ENCODE measurements around the gene ING4.

ING4 gene

GRCh38 chr12:6618483-6619225 lies 44.3 kb downstream of the ING4 start:
- 90 to 94% methylated on average over 3 to 5 of the region's 5 CpGs for WGBS, 2 experiments
- H3K27me3 ChIP-seq (ENCODE audit: control insufficient read depth, insufficient read depth, low read length, poor library complexity, severe bottlenecking) = peaks cover 27% of the 10 kb centered on the region
- no peak overlapping the region for H3K4me3 ChIP-seq (ENCODE audit: insufficient read depth, low read depth, low read length)
- H3K36me3 ChIP-seq (ENCODE audit: control insufficient read depth, insufficient read depth, low read length) = no peaks in the 10 kb centered on the region
- no peaks in the 10 kb centered on the region for H3K9me3 ChIP-seq (ENCODE audit: control insufficient read depth, low read length)
- no peaks in the 10 kb centered on the region for H3K4me1 ChIP-seq (ENCODE audit: control insufficient read depth, insufficient read depth, low read length)
- H3K27ac ChIP-seq (ENCODE audit: insufficient read depth, low read depth, low read length, poor library complexity, severe bottlenecking) = no peak overlapping the region

- 84% methylated on average over 3 of the region's 3 CpGs for WGBS, 2 experiments
- H3K4me3 ChIP-seq (ENCODE audit: insufficient read depth, low read depth, low read length) = no peak overlapping the region
- no peak overlapping the region for H3K27ac ChIP-seq (ENCODE audit: insufficient read depth, low read depth, low read length, poor library complexity, severe bottlenecking)
Observed at GRCh38 chr12:6615802-6616201, 47.1 kb downstream of the ING4 start.

GRCh38 chr12:6614513-6615172 lies 48.3 kb downstream of the ING4 start:
- 71 to 72% methylated on average over 7 of the region's 7 CpGs for WGBS, 2 experiments
- H3K27me3 ChIP-seq (ENCODE audit: control insufficient read depth, insufficient read depth, low read length, poor library complexity, severe bottlenecking) = peaks cover 10% of the 10 kb centered on the region
- H3K4me3 ChIP-seq (ENCODE audit: insufficient read depth, low read depth, low read length) = no peak overlapping the region

More at GRCh38 chr12:6615802-6616201, 47.1 kb downstream of the ING4 start:
- Histone ChIP-seq H3K27me3 (ENCODE audit: control insufficient read depth, insufficient read depth, low read length, poor library complexity, severe bottlenecking) (peaks cover 22% of the 10 kb centered on the region), H3K9me3 (ENCODE audit: control insufficient read depth, low read length) (no peaks in the 10 kb centered on the region), H3K36me3 (ENCODE audit: control insufficient read depth, insufficient read depth, low read length) (no peaks in the 10 kb centered on the region), H3K4me1 (ENCODE audit: control insufficient read depth, insufficient read depth, low read length) (peaks cover 27% of the 10 kb centered on the region)

GRCh38 chr12:6613776-6614512 lies 49.0 kb downstream of the ING4 start:
- no peaks in the 10 kb centered on the region for H3K36me3 ChIP-seq (ENCODE audit: control insufficient read depth, insufficient read depth, low read length)
- WGBS, 2 experiments = 5% methylated on average over 20 to 21 of the region's 21 CpGs
- no peak overlapping the region for H3K4me3 ChIP-seq (ENCODE audit: insufficient read depth, low read depth, low read length)
- H3K4me1 ChIP-seq (ENCODE audit: control insufficient read depth, insufficient read depth, low read length) = peaks cover 30% of the 10 kb centered on the region
- H3K27me3 ChIP-seq (ENCODE audit: control insufficient read depth, insufficient read depth, low read length, poor library complexity, severe bottlenecking) = peaks cover 3% of the 10 kb centered on the region
- no peaks in the 10 kb centered on the region for H3K9me3 ChIP-seq (ENCODE audit: control insufficient read depth, low read length)
- peak overlapping the region; percentile 81 for H3K27ac ChIP-seq (ENCODE audit: insufficient read depth, low read depth, low read length, poor library complexity, severe bottlenecking)

More at GRCh38 chr12:6614513-6615172, 48.3 kb downstream of the ING4 start:
- Histone ChIP-seq H3K36me3 (ENCODE audit: control insufficient read depth, insufficient read depth, low read length) (no peaks in the 10 kb centered on the region), H3K27ac (ENCODE audit: insufficient read depth, low read depth, low read length, poor library complexity, severe bottlenecking) (peak overlapping the region; percentile 81), H3K4me1 (ENCODE audit: control insufficient read depth, insufficient read depth, low read length) (peaks cover 30% of the 10 kb centered on the region), H3K9me3 (ENCODE audit: control insufficient read depth, low read length) (no peaks in the 10 kb centered on the region)

GRCh38 chr12:6613015-6613775 lies 49.7 kb downstream of the ING4 start:
- 13 to 16% methylated on average over 15 to 16 of the region's 17 CpGs for WGBS, 2 experiments
- Histone ChIP-seq H3K27me3 (ENCODE audit: control insufficient read depth, insufficient read depth, low read length, poor library complexity, severe bottlenecking) (no peaks in the 10 kb centered on the region), H3K36me3 (ENCODE audit: control insufficient read depth, insufficient read depth, low read length) (no peaks in the 10 kb centered on the region), H3K4me1 (ENCODE audit: control insufficient read depth, insufficient read depth, low read length) (peaks cover 30% of the 10 kb centered on the region), H3K27ac (ENCODE audit: insufficient read depth, low read depth, low read length, poor library complexity, severe bottlenecking) (peak overlapping the region; percentile 94), H3K4me3 (ENCODE audit: insufficient read depth, low read depth, low read length) (peak overlapping the region; percentile 14), H3K9me3 (ENCODE audit: control insufficient read depth, low read length) (no peaks in the 10 kb centered on the region)

- H3K4me3 ChIP-seq (ENCODE audit: insufficient read depth, low read depth, low read length) = peak overlapping the region; percentile 14
- peaks cover 30% of the 10 kb centered on the region for H3K4me1 ChIP-seq (ENCODE audit: control insufficient read depth, insufficient read depth, low read length)
- H3K9me3 ChIP-seq (ENCODE audit: control insufficient read depth, low read length) = no peaks in the 10 kb centered on the region
- H3K27me3 ChIP-seq (ENCODE audit: control insufficient read depth, insufficient read depth, low read length, poor library complexity, severe bottlenecking) = no peaks in the 10 kb centered on the region
- WGBS, 2 experiments = 59 to 68% methylated on average over 7 of the region's 7 CpGs
- no peaks in the 10 kb centered on the region for H3K36me3 ChIP-seq (ENCODE audit: control insufficient read depth, insufficient read depth, low read length)
- H3K27ac ChIP-seq (ENCODE audit: insufficient read depth, low read depth, low read length, poor library complexity, severe bottlenecking) = peak overlapping the region; percentile 94
Observed at GRCh38 chr12:6612652-6613014, 50.3 kb downstream of the ING4 start.

- Histone ChIP-seq H3K9me3 (ENCODE audit: control insufficient read depth, low read length) (no peaks in the 10 kb centered on the region), H3K36me3 (ENCODE audit: control insufficient read depth, insufficient read depth, low read length) (no peaks in the 10 kb centered on the region), H3K27me3 (ENCODE audit: control insufficient read depth, insufficient read depth, low read length, poor library complexity, severe bottlenecking) (no peaks in the 10 kb centered on the region), H3K4me3 (ENCODE audit: insufficient read depth, low read depth, low read length) (peak overlapping the region; percentile 12), H3K27ac (ENCODE audit: insufficient read depth, low read depth, low read length, poor library complexity, severe bottlenecking) (peak overlapping the region; percentile 94), H3K4me1 (ENCODE audit: control insufficient read depth, insufficient read depth, low read length) (peaks cover 30% of the 10 kb centered on the region)
- WGBS, 2 experiments = 81 to 83% methylated on average over 6 of the region's 6 CpGs
Observed at GRCh38 chr12:6612247-6612646, 50.7 kb downstream of the ING4 start.

- WGBS, 2 experiments = 89% methylated on average over 8 of the region's 8 CpGs
- H3K27ac ChIP-seq (ENCODE audit: insufficient read depth, low read depth, low read length, poor library complexity, severe bottlenecking) = no peak overlapping the region
- no peaks in the 10 kb centered on the region for H3K36me3 ChIP-seq (ENCODE audit: control insufficient read depth, insufficient read depth, low read length)
Observed at GRCh38 chr12:6608592-6609281, 54.2 kb downstream of the ING4 start.

GRCh38 chr12:6607751-6608591 lies 54.9 kb downstream of the ING4 start:
- WGBS, 2 experiments = 72 to 73% methylated on average over 8 of the region's 8 CpGs
- H3K4me1 ChIP-seq (ENCODE audit: control insufficient read depth, insufficient read depth, low read length) = peaks cover 50% of the 10 kb centered on the region

More at GRCh38 chr12:6608592-6609281, 54.2 kb downstream of the ING4 start:
- Histone ChIP-seq H3K9me3 (ENCODE audit: control insufficient read depth, low read length) (no peaks in the 10 kb centered on the region), H3K27me3 (ENCODE audit: control insufficient read depth, insufficient read depth, low read length, poor library complexity, severe bottlenecking) (no peaks in the 10 kb centered on the region), H3K4me1 (ENCODE audit: control insufficient read depth, insufficient read depth, low read length) (peaks cover 47% of the 10 kb centered on the region), H3K4me3 (ENCODE audit: insufficient read depth, low read depth, low read length) (no peak overlapping the region)

More at GRCh38 chr12:6607751-6608591, 54.9 kb downstream of the ING4 start:
- Histone ChIP-seq H3K36me3 (ENCODE audit: control insufficient read depth, insufficient read depth, low read length) (no peaks in the 10 kb centered on the region), H3K27me3 (ENCODE audit: control insufficient read depth, insufficient read depth, low read length, poor library complexity, severe bottlenecking) (no peaks in the 10 kb centered on the region), H3K4me3 (ENCODE audit: insufficient read depth, low read depth, low read length) (no peak overlapping the region), H3K9me3 (ENCODE audit: control insufficient read depth, low read length) (no peaks in the 10 kb centered on the region), H3K27ac (ENCODE audit: insufficient read depth, low read depth, low read length, poor library complexity, severe bottlenecking) (no peak overlapping the region)

All from ectodermal cell (in vitro differentiated cells).